Iris pigment epithelial cell (primary cell): Measurements from ENCODE around the gene KSR1.
A peak's percentile ranks its signal among the peaks of the same experiment; 100 is the strongest.
"Not testable (repeated sequence)": the region's sequence is repeated elsewhere in the genome, so short reads cannot be mapped to it uniquely, and the experiment has no call there.

ENCODE experiments used
- DNase-seq: peaks from one replicate; pipeline ENCODE4 v3.0.0-alpha.2; 2011; ENCODE audit warnings: low read depth

The KSR1 gene

GRCh38 chr17:27609611-27610303, 153.5 kb downstream of the KSR1 start:
- DNase-seq, result peak; percentile 50

- DNase-seq, result no peak
Observed at GRCh38 chr17:27610304-27610677, 154.0 kb downstream of the KSR1 start.

GRCh38 chr17:27612160-27612770, 156.0 kb downstream of the KSR1 start:
- peak; percentile 37 for DNase-seq

GRCh38 chr17:27613433-27613832, 157.2 kb downstream of the KSR1 start:
- no peak for DNase-seq

GRCh38 chr17:27615121-27615520, 158.9 kb downstream of the KSR1 start:
- DNase-seq, result no peak

GRCh38 chr17:27616414-27616813, 160.2 kb downstream of the KSR1 start:
- no peak for DNase-seq

GRCh38 chr17:27618417-27618816, 162.2 kb downstream of the KSR1 start:
- DNase-seq, result no peak

GRCh38 chr17:27620721-27621120, 164.5 kb downstream of the KSR1 start:
- DNase-seq, result no peak

GRCh38 chr17:27621536-27621935, 165.3 kb downstream of the KSR1 start:
- DNase-seq, result no peak

- no peak for DNase-seq
Observed at GRCh38 chr17:27621942-27622559, 165.8 kb downstream of the KSR1 start.

GRCh38 chr17:27622986-27623385, 166.7 kb downstream of the KSR1 start:
- no peak for DNase-seq

- no peak for DNase-seq
Observed at GRCh38 chr17:27623614-27624013, 167.4 kb downstream of the KSR1 start.

GRCh38 chr17:27624539-27624938, 168.3 kb downstream of the KSR1 start:
- DNase-seq, result no peak

- DNase-seq, result no peak
Observed at GRCh38 chr17:27625856-27626255, 169.6 kb downstream of the KSR1 start.

GRCh38 chr17:27627514-27627913, 171.3 kb downstream of the KSR1 start:
- no peak for DNase-seq

- DNase-seq, result no peak
Observed at GRCh38 chr17:27628376-27628775, 172.1 kb downstream of the KSR1 start.

GRCh38 chr17:27629260-27629659, 173.0 kb downstream of the KSR1 start:
- DNase-seq, result not testable (repeated sequence)

- DNase-seq, result peak; percentile 15
Observed at GRCh38 chr17:27630607-27631410, 174.6 kb downstream of the KSR1 start, which contains the start of gene LGALS9. Gene LGALS9, plus strand, starts transcription at chr17:27631188. Its CDS starts 78 bp downstream, at chr17:27631266.

GRCh38 chr17:27631411-27631760, 175.1 kb downstream of the KSR1 start:
- DNase-seq, result no peak

- no peak for DNase-seq
Observed at GRCh38 chr17:27631897-27632725, 175.9 kb downstream of the KSR1 start.

GRCh38 chr17:27632766-27633165, 176.5 kb downstream of the KSR1 start:
- peak; percentile 51 for DNase-seq
